GM23338 (cell line): ENCODE measurements around the gene CRISPLD2. TPM values are rescaled to one million over a fixed set of nuclear protein-coding genes. Genes with fewer than 3 reads are reported as not detected.

ENCODE experiments used
- ATAC-seq: fragments of 200-7000 bp; cut with Tn5 transposase; 3 replicates; pipeline ENCODE4 v1.9.1; 2020
- DNase-seq: peaks from one replicate; pipeline ENCODE4 v3.0.0-alpha.2; 2015; ENCODE audit warnings: low spot score
- H2AFZ ChIP-seq: fragments of 200-600 bp; sonication (generic); 2 replicates; pipeline ENCODE4 v1.8.0; 2016; ENCODE audit warnings: antibody characterized with exemption, mild to moderate bottlenecking, moderate library complexity
- H3F3A ChIP-seq: fragments of 200-600 bp; sonication (generic); replicated peaks from 2 replicates; pipeline ENCODE4 v1.8.0; 2017; ENCODE audit warnings: antibody characterized with exemption, mixed run types, low read depth
- H3K27ac ChIP-seq: fragments of 200-600 bp; sonication (generic); 2 replicates; pipeline ENCODE4 v1.6.1; 2016; ENCODE audit warnings: low read depth
- H3K27me3 ChIP-seq: fragments of 200-600 bp; sonication (generic); 2 replicates; pipeline ENCODE4 v1.8.0; 2016; ENCODE audit warnings: mild to moderate bottlenecking, mixed run types, moderate library complexity; ENCODE audit not compliant: insufficient read depth
- H3K36me3 ChIP-seq: fragments of 200-600 bp; sonication (generic); 2 replicates; pipeline ENCODE4 v1.8.0; 2016; ENCODE audit warnings: mild to moderate bottlenecking; ENCODE audit not compliant: insufficient read depth
- H3K4me1 ChIP-seq: fragments of 200-600 bp; sonication (generic); 2 replicates; pipeline ENCODE4 v1.8.0; 2016; ENCODE audit warnings: mild to moderate bottlenecking, moderate library complexity; ENCODE audit not compliant: insufficient read depth
- H3K4me2 ChIP-seq: fragments of 200-600 bp; sonication (generic); 2 replicates; pipeline ENCODE4 v1.7.1; 2017; ENCODE audit warnings: mixed run types
- H3K4me3 ChIP-seq: fragments of 200-600 bp; sonication (generic); 2 replicates; pipeline ENCODE4 v1.6.1; 2016; ENCODE audit warnings: mixed run types
- H3K79me2 ChIP-seq: fragments of 200-600 bp; sonication (generic); replicated peaks from 2 replicates; pipeline ENCODE4 v1.8.0; 2017; ENCODE audit warnings: mild to moderate bottlenecking; ENCODE audit not compliant: insufficient read depth
- H3K9me2 ChIP-seq: fragments of 200-600 bp; sonication (generic); 2 replicates; pipeline ENCODE4 v1.8.0; 2017; ENCODE audit not compliant: insufficient read depth
- H4K20me1 ChIP-seq: fragments of 200-600 bp; sonication (generic); replicated peaks from 2 replicates; pipeline ENCODE4 v1.8.0; 2017; ENCODE audit warnings: mild to moderate bottlenecking; ENCODE audit not compliant: insufficient read depth
- H3K27ac Mint-ChIP-seq: 2 replicates; pipeline ENCODE4 v1.8.0; 2020; ENCODE audit warnings: inconsistent platforms, mild to moderate bottlenecking, moderate library complexity, mixed read lengths
- H3K27me3 Mint-ChIP-seq: 3 replicates; pipeline ENCODE4 v1.8.0; 2022; ENCODE audit warnings: low read depth, mild to moderate bottlenecking, moderate library complexity, mixed read lengths, inconsistent platforms; ENCODE audit not compliant: insufficient read depth, poor library complexity
- H3K36me3 Mint-ChIP-seq: 3 replicates; pipeline ENCODE4 v1.8.0; 2021; ENCODE audit warnings: low read depth, mild to moderate bottlenecking, inconsistent platforms, moderate library complexity, mixed read lengths
- H3K4me1 Mint-ChIP-seq: 3 replicates; pipeline ENCODE4 v1.8.0; 2020; ENCODE audit warnings: mild to moderate bottlenecking, inconsistent platforms, mixed read lengths
- H3K4me3 Mint-ChIP-seq: 3 replicates; pipeline ENCODE4 v1.8.0; 2021; ENCODE audit warnings: moderate library complexity, mild to moderate bottlenecking, inconsistent platforms, mixed read lengths
- H3K9me3 Mint-ChIP-seq: 3 replicates; pipeline ENCODE4 v1.8.0; 2020; ENCODE audit warnings: moderate library complexity, mild to moderate bottlenecking, inconsistent platforms, mixed read lengths
- CTCF ChIP-seq, 2 experiments: fragments of 200-600 bp in 1 of 2; sonication (generic) in 1 of 2; conservative IDR thresholded peaks; 2 replicates each; pipeline versions ENCODE4 v1.5.1 to v1.6.1; 2016 to 2017; ENCODE audit warnings: antibody characterized with exemption in 2 of 2, low read depth in 2 of 2, mild to moderate bottlenecking in 2 of 2, moderate library complexity in 1 of 2
- EZH2 ChIP-seq: fragments of 200-600 bp; sonication (generic); IDR thresholded peaks from one replicate; pipeline ENCODE4 v1.8.0; 2017; ENCODE audit warnings: antibody characterized with exemption, mild to moderate bottlenecking, low read depth; ENCODE audit not compliant: unreplicated experiment
- EZH2phosphoT487 ChIP-seq: fragments of 200-600 bp; sonication (generic); IDR thresholded peaks from one replicate; pipeline ENCODE4 v1.8.1; 2018; ENCODE audit warnings: antibody characterized with exemption; ENCODE audit not compliant: unreplicated experiment
- JUNB ChIP-seq: IDR thresholded peaks from one replicate; pipeline ENCODE4 v1.6.1; 2016; ENCODE audit warnings: antibody characterized with exemption; ENCODE audit not compliant: unreplicated experiment
- POLR2AphosphoS5 ChIP-seq: IDR thresholded peaks from 2 replicates; pipeline ENCODE4 v1.6.1; 2016; ENCODE audit warnings: antibody characterized with exemption, low read depth
- STAT1 ChIP-seq: IDR thresholded peaks from one replicate; pipeline ENCODE4 v1.6.1; 2016; ENCODE audit warnings: antibody characterized with exemption; ENCODE audit not compliant: unreplicated experiment
- ZNF114 ChIP-seq: fragments of 250-450 bp; sonication (Bioruptor Pico); IDR thresholded peaks from 2 replicates; pipeline ENCODE4 v1.5.0; 2020; ENCODE audit warnings: mild to moderate bottlenecking, moderate library complexity
- ZNF331 ChIP-seq: fragments of 250-450 bp; sonication (Bioruptor Pico); IDR thresholded peaks from 2 replicates; pipeline ENCODE4 v1.5.0; 2020; ENCODE audit warnings: low read depth, mild to moderate bottlenecking, moderate library complexity
- ZNF462 ChIP-seq: fragments of 250-450 bp; sonication (Bioruptor Pico); IDR thresholded peaks from 2 replicates; pipeline ENCODE4 v1.5.0; 2020; ENCODE audit warnings: mild to moderate bottlenecking, moderate library complexity
- polyA plus RNA-seq: library from polyadenylated mRNA; unstranded; fragments of >200 nt; fragmentation: Nextera tagmentation; extraction: Ambion mirVana; gene quantifications from 2 replicates; pipeline ENCODE4 v1.2.1, GENCODE V29; 2016
- total RNA-seq: library from RNA; depleted of rRNA; stranded (reverse); fragments of >200 nt; shearing (Covaris generic); gene quantifications from 2 replicates; pipeline ENCODE4 v1.2.3, GENCODE V29; 2014

The CRISPLD2 gene
- total and polyA plus RNA-seq, 2 experiments from 2014 or later, result 2.6 to 8.3 TPM

GRCh38 chr16:84823926-84824325 lies 4.1 kb downstream of the CRISPLD2 start:
- Mint-ChIP-seq H3K27ac (no peak overlapping the region), H3K27me3 (peaks cover 18% of the 10 kb centered on the region), H3K4me3 (no peak overlapping the region), H3K4me1 (peaks cover 18% of the 10 kb centered on the region), H3K36me3 (no peaks in the 10 kb centered on the region), H3K9me3 (no peaks in the 10 kb centered on the region)
- Histone ChIP-seq H2AFZ (no peak overlapping the region), H3K4me3 (no peak overlapping the region), H3K4me2 (no peak overlapping the region), H3K4me1 (0 out of 2 replicates have a peak, but pooled peaks cover 1% of the 10 kb centered on the region), H3K36me3 (no peaks in the 10 kb centered on the region), H4K20me1 (no peaks in the 10 kb centered on the region), H3K79me2 (no peaks in the 10 kb centered on the region), H3K27me3 (peaks cover 16% of the 10 kb centered on the region), H3K27ac (no peak overlapping the region), H3F3A (no peaks in the 10 kb centered on the region), H3K9me2 (no peaks in the 10 kb centered on the region)
- no peak for ATAC-seq
- TF ChIP-seq POLR2AphosphoS5 (no peak), CTCF (conservative IDR thresholded peaks at IDR 0.05; ENCODE audit: low read depth in 2 of 2) (no peak), ZNF114 (CRISPR knock-in tag) (no peak)
- DNase-seq, result no peak

DNA sequence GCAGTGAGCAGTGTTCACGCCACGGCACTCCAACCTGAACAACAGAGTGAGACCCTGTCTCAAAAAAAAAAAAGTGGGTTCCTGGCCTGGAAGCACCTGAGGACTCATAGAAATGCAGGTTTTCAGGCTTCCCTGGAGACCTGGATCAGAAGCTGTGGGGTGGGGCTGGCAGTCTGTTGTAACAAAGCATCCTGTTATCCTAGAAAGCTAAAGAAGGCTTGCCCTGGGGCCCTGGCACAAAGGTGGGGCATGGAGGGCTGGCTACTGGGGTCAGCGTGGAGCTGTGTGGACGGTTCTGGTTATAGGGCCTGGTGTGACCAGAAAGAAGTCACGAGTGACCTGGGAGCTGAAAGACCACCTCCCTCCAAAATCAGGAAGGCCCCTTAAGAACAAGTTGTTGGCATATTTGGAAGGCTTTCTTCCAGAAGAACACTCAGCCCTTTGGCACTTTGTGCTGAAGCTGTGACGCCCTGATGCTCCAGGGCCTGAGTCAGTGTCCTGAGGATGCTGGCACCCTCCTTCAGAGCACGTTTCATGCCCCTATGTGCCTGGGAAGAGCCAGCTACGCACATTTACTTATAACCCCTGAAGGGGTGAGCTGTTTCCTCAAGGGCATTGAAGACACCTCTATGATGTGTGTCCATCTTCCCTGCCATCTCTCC lies 6.2 kb downstream of the CRISPLD2 start:
- Histone ChIP-seq H3F3A (no peaks in the 10 kb centered on the region), H3K36me3 (no peaks in the 10 kb centered on the region), H3K79me2 (no peaks in the 10 kb centered on the region), H2AFZ (no peak overlapping the region), H3K27me3 (0 out of 2 replicates have a peak, but pooled peaks cover 2% of the 10 kb centered on the region), H3K4me2 (no peak overlapping the region), H4K20me1 (no peaks in the 10 kb centered on the region), H3K9me2 (no peaks in the 10 kb centered on the region), H3K27ac (no peak overlapping the region), H3K4me3 (no peak overlapping the region), H3K4me1 (no peaks in the 10 kb centered on the region)
- DNase-seq, result no peak
- no peak for ATAC-seq
- no peak overlapping the region for H3K27ac Mint-ChIP-seq
- no peak overlapping the region for H3K4me3 Mint-ChIP-seq
- peaks cover 14% of the 10 kb centered on the region for H3K4me1 Mint-ChIP-seq
- H3K9me3 Mint-ChIP-seq, result no peaks in the 10 kb centered on the region
- no peaks in the 10 kb centered on the region for H3K36me3 Mint-ChIP-seq
- peaks cover 7% of the 10 kb centered on the region for H3K27me3 Mint-ChIP-seq
- TF ChIP-seq ZNF462 (CRISPR knock-in tag) (no peak), EZH2 (no peak), JUNB (no peak), POLR2AphosphoS5 (no peak), ZNF114 (CRISPR knock-in tag) (no peak), STAT1 (no peak), EZH2phosphoT487 (no peak), ZNF331 (CRISPR knock-in tag) (no peak), CTCF (conservative IDR thresholded peaks at IDR 0.05; ENCODE audit: low read depth in 2 of 2) (no peak)
